SU-DHL-6 (cell line): ENCODE data around the gene ZNF516.

Source experiments
- H2AFZ ChIP-seq: fragments of 200-600 bp; sonication (generic); 2 replicates; pipeline ENCODE4 v1.6.1; 2014; ENCODE audit warnings: low read depth, mild to moderate bottlenecking, moderate library complexity, mixed read lengths, antibody characterized with exemption, low read length; ENCODE audit not compliant: severe bottlenecking
- H3F3A ChIP-seq: fragments of 200-600 bp; shearing (Covaris generic); 2 replicates; pipeline ENCODE4 v1.6.0; 2016; ENCODE audit warnings: antibody characterized with exemption, mild to moderate bottlenecking; ENCODE audit not compliant: insufficient read depth
- H3K27ac ChIP-seq: fragments of 200-600 bp; sonication (generic); 2 replicates; pipeline ENCODE4 v1.5.1; 2016; ENCODE audit warnings: low read depth, mild to moderate bottlenecking, low read length, moderate library complexity, mixed read lengths
- H3K27me3 ChIP-seq: fragments of 200-600 bp; sonication (generic), shearing (Covaris generic); 2 replicates; pipeline ENCODE4 v1.6.0; 2014; ENCODE audit warnings: mild to moderate bottlenecking, low read length
- H3K36me3 ChIP-seq: fragments of 200-600 bp; sonication (generic); 2 replicates; pipeline ENCODE4 v1.6.1; 2014; ENCODE audit warnings: mild to moderate bottlenecking, low read length, mixed read lengths
- H3K4me2 ChIP-seq: fragments of 300-600, 200-600 bp; shearing (Covaris generic), sonication (generic); 2 replicates; pipeline ENCODE4 v1.6.0; 2014; ENCODE audit warnings: low read length, low read depth, mild to moderate bottlenecking; ENCODE audit not compliant: poor library complexity, severe bottlenecking
- H3K4me3 ChIP-seq: fragments of 200-600 bp; sonication (generic); 2 replicates; pipeline ENCODE4 v1.5.1; 2014; ENCODE audit warnings: antibody characterized with exemption, low read length, mild to moderate bottlenecking, mixed read lengths; ENCODE audit not compliant: insufficient read depth, poor library complexity, severe bottlenecking
- H3K79me2 ChIP-seq: fragments of 200-600 bp; sonication (generic); 2 replicates; pipeline ENCODE4 v1.6.1; 2014; ENCODE audit warnings: mild to moderate bottlenecking, low read length, moderate library complexity; ENCODE audit not compliant: insufficient read depth
- H3K9ac ChIP-seq: fragments of 200-600 bp; sonication (generic); 2 replicates; pipeline ENCODE4 v1.7.0; 2014; ENCODE audit warnings: mild to moderate bottlenecking, low read length
- H3K9me2 ChIP-seq: fragments of 200-600 bp; sonication (generic); replicated peaks from 2 replicates; pipeline ENCODE4 v1.6.1; 2014; ENCODE audit warnings: low read length; ENCODE audit not compliant: insufficient read depth
- H3K9me3 ChIP-seq: fragments of 200-600 bp; sonication (generic); 2 replicates; pipeline ENCODE4 v1.6.1; 2014; ENCODE audit warnings: low read length, mixed read lengths; ENCODE audit not compliant: insufficient read depth
- H4K20me1 ChIP-seq: fragments of 200-600 bp; sonication (generic); 2 replicates; pipeline ENCODE4 v1.6.1; 2014; ENCODE audit warnings: low read depth, mild to moderate bottlenecking, antibody characterized with exemption, low read length, moderate library complexity, mixed read lengths
- CTCF ChIP-seq: fragments of 200-600 bp; sonication (generic); IDR thresholded peaks from one replicate; pipeline ENCODE4 v1.5.1; 2017; ENCODE audit warnings: antibody characterized with exemption, mild to moderate bottlenecking, low read length, moderate library complexity; ENCODE audit not compliant: insufficient read depth, poor library complexity, severe bottlenecking
- EZH2phosphoT487 ChIP-seq: fragments of 200-600 bp; sonication (generic), shearing (Covaris generic); conservative IDR thresholded peaks from 2 replicates; pipeline ENCODE4 v1.6.1; 2018; ENCODE audit warnings: mild to moderate bottlenecking, antibody characterized with exemption, low read length, moderate library complexity, mixed read lengths

The ZNF516 gene

DNA sequence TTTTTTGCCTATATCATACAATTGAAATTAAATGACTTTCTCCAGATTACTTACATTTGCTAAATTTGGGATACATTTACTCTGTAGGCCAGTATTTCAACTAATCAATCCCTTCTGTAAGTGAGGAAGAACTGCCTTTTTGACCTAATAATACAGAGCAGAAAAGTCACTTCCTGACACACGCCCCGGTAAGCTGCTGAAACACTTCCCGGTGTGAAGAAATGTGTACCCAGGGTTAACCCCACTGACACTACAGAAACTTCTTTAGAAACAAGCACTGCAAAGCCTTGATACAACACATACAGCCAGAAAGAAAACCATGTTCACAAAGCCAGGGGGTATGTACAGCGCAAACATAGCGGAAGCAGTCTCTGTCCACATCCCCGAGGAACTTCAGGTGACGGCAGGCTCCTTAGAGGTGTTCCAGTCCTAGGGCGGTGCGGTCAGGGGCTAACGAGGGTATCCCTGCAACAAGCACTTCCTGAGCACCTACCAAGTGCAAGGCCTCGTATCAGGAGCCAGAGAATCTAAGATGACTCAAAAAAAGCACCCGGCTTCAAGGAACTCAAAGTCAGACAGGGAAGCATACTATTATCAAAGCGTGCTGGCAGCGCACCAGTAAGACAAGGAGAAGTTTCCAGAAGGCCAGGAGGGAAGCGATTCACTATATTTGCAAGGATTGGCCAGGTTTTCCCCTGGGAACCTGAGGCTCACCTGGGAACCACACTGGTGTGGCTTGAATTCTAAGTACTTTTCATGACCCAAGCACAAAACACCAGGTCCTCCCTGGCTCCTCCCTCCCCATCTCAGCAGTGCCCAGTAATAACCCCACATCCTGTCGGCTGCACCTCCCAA lies 46.6 kb downstream of the ZNF516 start:
- Histone ChIP-seq H3F3A (no peaks in the 10 kb centered on the region), H3K79me2 (peaks cover 100% of the 10 kb centered on the region), H2AFZ (no peak overlapping the region), H4K20me1 (peaks cover 9% of the 10 kb centered on the region), H3K9me2 (no peaks in the 10 kb centered on the region), H3K9me3 (no peaks in the 10 kb centered on the region), H3K9ac (no peak overlapping the region), H3K4me2 (no peak overlapping the region), H3K27ac (no peak overlapping the region), H3K36me3 (no peaks in the 10 kb centered on the region), H3K27me3 (no peaks in the 10 kb centered on the region), H3K4me3 (no peak overlapping the region)
- TF ChIP-seq CTCF (no peak), EZH2phosphoT487 (no peak)

DNA sequence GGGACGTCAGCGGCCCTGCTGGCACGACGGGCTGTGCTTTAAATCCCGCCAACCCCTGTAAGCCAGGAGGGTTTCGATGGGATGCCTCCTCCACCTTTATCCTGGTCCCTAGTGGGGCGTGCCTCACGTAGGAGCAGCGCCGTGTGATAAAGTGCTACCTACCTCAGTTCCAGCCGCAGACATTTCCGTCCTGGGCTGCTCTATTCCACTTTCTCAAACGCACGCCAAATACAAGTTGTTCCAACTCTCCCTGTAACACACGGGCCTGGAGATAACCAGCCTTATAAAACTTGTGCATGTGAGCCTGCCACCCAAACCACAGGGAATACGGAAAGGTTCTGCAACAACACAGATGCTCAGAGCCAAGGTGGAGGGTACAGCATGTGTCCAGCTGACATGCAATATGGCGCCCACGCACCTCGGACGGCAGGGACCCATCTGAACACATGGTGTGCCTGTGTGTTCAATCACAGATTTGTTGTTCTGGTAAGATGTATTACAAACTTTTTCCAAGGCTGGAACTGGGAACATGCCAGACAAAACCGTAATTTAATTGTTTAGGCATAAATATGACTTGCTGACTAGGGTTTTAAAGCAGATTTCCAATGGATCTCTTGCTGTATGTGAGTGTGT lies 47.7 kb downstream of the ZNF516 start:
- H3K4me3 ChIP-seq = no peak overlapping the region
- H3K27ac ChIP-seq = no peak overlapping the region
- H3K4me2 ChIP-seq = no peak overlapping the region
- H3K27me3 ChIP-seq = no peaks in the 10 kb centered on the region
- H2AFZ ChIP-seq = no peak overlapping the region
- TF ChIP-seq CTCF = no peak
- no peak for TF ChIP-seq EZH2phosphoT487
- H3K36me3 ChIP-seq = no peaks in the 10 kb centered on the region
- peaks cover 3% of the 10 kb centered on the region for H4K20me1 ChIP-seq
- no peaks in the 10 kb centered on the region for H3K9me2 ChIP-seq
- H3K79me2 ChIP-seq = peaks cover 95% of the 10 kb centered on the region
- no peaks in the 10 kb centered on the region for H3F3A ChIP-seq
- H3K9me3 ChIP-seq = no peaks in the 10 kb centered on the region
- no peak overlapping the region for H3K9ac ChIP-seq

GRCh38 chr18:76446321-76447257 lies 48.5 kb downstream of the ZNF516 start:
- TF ChIP-seq EZH2phosphoT487 (no peak), CTCF (no peak)
- Histone ChIP-seq H3K9ac (no peak overlapping the region), H3F3A (no peaks in the 10 kb centered on the region)

More at GRCh38 chr18:76446321-76447257, 48.5 kb downstream of the ZNF516 start:
- H3K4me2 ChIP-seq = no peak overlapping the region
- H3K36me3 ChIP-seq = no peaks in the 10 kb centered on the region
- no peak overlapping the region for H2AFZ ChIP-seq
- H3K27me3 ChIP-seq = no peaks in the 10 kb centered on the region
- H3K4me3 ChIP-seq = no peak overlapping the region
- peaks cover 87% of the 10 kb centered on the region for H3K79me2 ChIP-seq
- no peaks in the 10 kb centered on the region for H3K9me2 ChIP-seq
- no peaks in the 10 kb centered on the region; the same call in none of the 2 replicates for H4K20me1 ChIP-seq
- no peaks in the 10 kb centered on the region for H3K9me3 ChIP-seq
- H3K27ac ChIP-seq = no peak overlapping the region
